NOMO-1 (cell line): ENCODE measurements around the gene KCNE4.

Source experiments
- DNase-seq, 2 experiments: peaks; one replicate each; lab custom pipeline; 2025; ENCODE audit not compliant: unreplicated experiment in 2 of 2; lab: John Stamatoyannopoulos, UW

The KCNE4 gene

DNA sequence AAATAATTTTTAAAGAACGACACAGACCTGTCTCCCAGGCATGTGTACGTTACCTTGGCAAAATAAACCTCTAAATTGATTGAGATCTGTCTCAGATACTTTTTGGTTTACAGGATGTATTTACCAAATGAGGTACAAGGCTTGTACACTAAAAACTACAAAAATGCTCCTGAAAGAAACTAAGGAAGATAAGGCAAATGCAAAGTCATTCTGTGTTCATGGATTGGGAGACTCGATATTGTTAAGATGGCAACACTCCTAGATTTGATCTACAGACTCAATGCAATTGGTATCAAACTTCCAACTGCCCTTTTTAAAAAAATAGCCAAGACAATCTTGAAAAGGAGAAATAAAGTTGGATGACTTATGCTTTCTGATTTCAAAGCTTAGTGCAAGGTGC lies 11.5 kb upstream of the KCNE4 start:
- no peak for DNase-seq

- DNase-seq = peak in 1 of 2 experiments; percentile 11
Measured at GRCh38 chr2:223041527-223042109, 10.4 kb upstream of the KCNE4 start.

DNA sequence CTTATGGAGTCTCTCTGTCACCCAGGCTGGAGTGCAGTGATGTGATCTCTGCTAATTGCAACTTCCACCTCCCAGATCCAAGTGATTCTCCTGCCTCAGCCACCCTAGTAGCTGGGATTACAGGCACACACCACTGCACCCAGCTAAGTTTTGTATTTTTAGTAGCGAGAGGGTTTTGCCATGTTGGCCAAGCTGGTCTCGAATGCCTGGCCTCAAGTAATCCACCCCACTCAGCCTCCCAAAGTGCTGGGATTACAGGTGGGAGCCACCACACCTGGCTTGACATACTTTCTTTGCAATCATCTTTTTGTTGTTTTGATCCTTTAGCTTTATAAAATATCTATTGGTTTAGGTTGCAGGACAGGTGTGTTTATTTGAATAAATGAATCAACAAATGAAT lies 9.7 kb upstream of the KCNE4 start:
- DNase-seq = no peak

DNA sequence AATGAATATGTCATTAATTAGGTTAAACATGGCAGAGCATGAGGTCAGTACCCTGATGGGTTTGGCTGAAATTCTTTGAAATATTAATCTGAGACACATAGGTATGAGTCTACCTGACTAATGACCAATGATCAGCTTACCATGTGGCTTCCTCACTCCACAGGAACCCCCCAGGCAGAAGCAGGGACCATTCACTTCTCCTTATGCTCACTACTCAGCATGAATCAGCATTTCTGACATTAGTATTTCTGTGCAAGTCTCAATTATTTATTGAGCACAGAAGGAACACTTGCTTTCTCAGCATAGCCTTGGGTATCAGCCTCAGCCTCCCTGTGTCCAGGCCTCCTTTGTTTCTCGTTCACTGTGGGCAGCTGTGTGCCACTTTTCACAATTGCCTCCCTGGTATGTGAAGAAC lies 9.3 kb upstream of the KCNE4 start:
- peak in 1 of 2 experiments; percentile 24 for DNase-seq

- peak; percentile 75 for DNase-seq
Measured at GRCh38 chr2:223043164-223043941, 8.6 kb upstream of the KCNE4 start.

DNA sequence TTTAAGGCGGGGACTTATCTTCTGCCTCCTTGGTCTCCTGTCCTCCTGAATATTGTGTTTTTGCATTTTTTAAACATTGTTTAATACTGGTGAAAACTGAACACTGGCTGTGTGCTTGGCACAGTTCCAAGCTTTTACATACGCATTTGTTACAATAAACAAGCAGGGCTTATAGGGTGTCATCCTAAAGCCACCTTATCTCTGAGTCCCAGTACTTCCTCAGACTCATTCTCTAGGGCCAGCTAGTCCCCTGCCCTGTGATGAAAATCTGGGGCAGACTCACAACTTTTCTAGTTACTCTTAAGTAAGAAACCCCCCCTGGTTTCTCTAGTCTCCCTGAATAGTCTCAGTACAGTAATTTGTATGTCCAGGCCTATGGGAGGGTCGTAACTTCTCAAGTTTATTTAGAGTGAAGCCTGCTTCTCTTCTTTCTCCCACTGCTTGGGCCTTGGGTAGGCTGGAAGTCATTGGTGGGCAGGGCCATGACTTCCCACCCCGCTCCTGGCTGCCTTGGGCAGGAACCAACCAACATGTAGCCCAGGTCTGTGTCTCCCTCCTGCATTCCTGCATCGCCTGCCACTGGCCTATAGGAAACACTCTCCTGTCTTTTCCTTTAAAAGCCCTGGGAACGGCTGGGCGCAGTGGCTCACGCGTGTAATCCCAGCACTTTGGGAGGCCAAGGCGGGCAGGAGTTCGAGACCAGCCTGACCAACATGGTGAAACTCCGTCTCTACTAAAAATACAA lies 7.7 kb upstream of the KCNE4 start:
- DNase-seq = no peak

- DNase-seq = no peak
Measured at GRCh38 chr2:223044916-223045700, 6.9 kb upstream of the KCNE4 start.

DNA sequence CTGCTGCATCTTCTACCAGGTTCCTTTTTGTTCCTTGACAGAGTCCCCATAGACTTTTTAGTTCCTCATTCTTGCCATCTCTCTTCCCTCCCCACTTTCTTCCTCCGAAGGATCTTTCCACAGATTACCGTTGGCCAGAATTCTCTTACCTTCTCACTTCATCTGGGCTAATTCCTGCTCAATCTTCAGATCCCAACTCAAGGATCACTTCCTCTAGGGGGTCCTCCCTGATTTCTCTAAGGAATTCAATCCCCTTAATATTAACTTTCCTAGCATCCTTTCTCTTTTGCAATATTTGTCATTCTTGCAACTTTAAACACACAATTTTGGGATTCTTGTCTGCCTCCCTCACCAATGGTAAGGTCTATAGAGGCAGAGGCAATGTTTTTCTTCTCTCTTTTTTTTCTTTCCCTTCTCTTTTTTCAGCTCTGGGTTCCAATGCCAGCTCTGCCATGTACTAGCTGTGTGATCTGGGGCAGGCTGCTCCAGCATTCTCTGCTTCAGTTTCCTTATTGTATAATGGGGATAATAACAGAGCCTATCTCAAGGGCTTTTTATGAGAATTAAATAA lies 5.4 kb upstream of the KCNE4 start:
- peak; percentile 21 to 51 for DNase-seq

DNA sequence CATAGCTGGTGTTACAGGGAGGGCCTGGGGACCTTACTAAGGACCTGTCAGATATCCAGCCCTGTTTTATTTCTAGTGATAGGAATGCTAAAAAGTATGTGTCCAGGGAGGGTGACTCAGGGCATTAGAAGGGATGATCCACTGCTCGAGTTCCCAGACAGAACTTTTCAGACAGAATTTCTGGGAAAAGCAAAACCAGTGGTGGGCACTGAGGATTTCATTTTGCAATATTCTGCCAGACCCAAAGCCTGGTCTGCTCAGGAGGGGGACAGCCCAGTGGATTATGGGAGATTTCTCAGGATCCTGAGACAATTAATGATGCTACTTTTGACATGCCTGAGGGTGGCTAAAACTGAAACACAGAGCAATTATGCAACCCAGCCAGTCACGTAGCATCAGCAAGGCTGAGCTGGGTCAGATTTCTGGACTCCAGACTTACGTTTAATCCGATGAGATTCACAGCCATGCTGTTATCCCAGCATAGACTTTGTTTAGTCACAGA lies 4.7 kb upstream of the KCNE4 start:
- no peak for DNase-seq

DNA sequence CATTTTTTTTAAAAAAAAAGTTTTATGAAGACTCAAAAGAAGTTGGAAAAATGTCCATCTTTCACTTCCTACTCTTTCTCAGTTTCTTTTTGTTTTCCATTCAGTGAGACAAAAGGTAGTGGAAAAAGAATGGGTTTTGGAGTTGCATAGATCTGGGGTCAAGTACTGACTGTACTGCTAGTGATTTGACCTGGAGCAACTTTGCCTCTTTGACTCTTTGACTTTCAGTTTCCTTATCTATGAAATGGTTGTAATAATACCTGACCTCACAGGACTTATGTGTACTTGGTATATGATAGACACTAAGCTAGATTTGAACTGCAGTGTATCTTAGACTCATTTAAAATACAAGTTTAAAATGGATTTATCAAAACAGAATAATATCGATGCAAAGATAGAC lies 3.5 kb upstream of the KCNE4 start:
- no peak for DNase-seq

- DNase-seq = no peak
Measured at GRCh38 chr2:223049356-223049755, 2.6 kb upstream of the KCNE4 start.

DNA sequence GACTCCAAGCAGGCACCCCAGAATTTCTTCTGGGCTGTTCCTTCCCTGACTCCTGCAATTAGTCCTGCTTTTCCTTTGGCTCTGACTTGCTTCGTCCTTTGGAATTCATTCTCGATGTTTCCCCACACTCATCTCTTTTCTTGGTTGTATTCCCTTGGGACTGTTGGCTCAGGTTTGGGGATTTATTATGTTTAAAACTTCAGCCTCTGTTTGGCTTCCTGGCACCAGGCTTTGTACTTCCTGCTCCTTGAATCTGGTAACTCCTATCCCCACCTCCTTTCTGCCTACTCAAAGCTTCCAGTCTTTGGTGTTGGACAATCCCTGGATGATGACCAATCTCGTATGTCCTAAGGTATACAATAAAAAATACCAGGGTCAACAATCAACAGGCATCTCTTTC lies 1.8 kb upstream of the KCNE4 start:
- DNase-seq = no peak

- no peak for DNase-seq
Measured at GRCh38 chr2:223050900-223051504, 988 bp upstream of the KCNE4 start.

DNA sequence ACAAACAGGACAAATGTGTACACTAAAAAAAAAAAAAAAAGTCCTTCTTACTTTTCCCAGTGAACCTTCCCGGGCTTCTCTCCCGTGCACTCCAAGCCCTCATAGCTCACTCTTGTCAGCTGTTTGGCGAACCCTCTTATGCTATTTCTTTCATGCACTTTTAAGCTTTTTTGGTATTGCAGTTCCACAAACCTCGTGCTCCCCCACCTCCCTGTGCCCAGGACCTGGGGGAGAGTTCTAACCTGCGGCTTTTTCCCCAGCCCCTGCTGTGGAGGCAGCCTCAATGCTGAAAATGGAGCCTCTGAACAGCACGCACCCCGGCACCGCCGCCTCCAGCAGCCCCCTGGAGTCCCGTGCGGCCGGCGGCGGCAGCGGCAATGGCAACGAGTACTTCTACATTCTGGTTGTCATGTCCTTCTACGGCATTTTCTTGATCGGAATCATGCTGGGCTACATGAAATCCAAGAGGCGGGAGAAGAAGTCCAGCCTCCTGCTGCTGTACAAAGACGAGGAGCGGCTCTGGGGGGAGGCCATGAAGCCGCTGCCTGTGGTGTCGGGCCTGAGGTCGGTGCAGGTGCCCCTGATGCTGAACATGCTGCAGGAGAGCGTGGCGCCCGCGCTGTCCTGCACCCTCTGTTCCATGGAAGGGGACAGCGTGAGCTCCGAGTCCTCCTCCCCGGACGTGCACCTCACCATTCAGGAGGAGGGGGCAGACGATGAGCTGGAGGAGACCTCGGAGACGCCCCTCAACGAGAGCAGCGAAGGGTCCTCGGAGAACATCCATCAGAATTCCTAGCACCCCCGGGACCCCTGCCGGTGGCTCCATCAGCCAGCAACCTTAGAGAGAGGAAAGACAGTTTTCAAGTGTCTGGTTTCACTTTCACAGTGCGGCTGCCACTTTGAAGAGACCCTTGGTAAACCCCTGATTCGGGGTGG lies 826 bp downstream of the KCNE4 start:
- DNase-seq = no peak

DNA sequence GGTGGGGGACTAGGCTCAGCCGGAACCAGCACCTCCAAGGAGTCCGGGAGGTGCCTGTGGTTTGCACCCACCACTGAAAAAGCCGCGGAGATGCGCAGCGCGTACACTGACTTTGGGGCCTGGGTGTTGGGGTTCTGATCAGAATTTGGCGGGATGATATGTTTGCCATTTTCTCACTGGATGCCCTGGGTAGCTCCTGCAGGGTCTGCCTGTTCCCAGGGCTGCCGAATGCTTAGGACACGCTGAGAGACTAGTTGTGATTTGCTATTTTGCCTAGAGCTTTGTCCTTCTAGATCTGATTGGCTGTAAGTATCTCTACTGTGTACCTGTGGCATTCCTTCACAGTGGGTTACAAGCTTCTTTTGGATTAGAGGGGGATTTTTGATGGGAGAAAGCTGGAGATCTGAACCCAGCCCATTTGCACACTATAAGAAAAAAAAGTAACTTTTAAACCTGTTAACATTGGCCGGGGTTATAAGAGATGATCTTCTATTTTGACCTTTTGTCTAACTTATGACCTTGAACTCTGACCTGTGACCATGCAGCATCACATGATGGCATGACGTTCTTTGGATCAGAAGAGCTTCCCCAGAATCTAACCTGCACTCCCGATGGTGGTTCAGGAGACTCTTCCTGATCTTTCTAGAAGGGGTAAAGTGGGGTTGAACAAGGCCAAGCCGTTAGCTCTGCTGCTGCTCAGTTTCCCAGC lies 1.6 kb downstream of the KCNE4 start:
- DNase-seq = no peak

GRCh38 chr2:223054193-223054781 lies 2.3 kb downstream of the KCNE4 start:
- no peak for DNase-seq

DNA sequence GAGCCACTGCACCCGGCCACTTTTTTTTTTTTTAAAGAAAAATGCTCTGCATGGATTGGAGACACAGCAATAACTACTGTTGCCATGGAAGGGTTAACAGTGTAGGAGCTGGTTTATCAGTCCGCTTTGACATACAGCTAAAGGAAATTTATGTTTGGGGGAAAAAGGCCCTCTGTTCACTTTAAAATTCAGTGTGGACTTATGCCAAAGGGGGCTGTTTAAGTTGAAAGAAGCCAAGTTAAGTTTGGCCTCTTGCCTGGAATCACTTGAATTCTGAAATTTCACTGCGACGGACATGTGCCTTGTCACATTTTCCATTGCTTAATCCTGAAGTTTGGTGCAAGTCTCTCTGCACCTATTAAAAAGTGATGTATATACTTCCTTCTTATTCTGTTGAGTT lies 3.1 kb downstream of the KCNE4 start:
- no peak for DNase-seq

DNA sequence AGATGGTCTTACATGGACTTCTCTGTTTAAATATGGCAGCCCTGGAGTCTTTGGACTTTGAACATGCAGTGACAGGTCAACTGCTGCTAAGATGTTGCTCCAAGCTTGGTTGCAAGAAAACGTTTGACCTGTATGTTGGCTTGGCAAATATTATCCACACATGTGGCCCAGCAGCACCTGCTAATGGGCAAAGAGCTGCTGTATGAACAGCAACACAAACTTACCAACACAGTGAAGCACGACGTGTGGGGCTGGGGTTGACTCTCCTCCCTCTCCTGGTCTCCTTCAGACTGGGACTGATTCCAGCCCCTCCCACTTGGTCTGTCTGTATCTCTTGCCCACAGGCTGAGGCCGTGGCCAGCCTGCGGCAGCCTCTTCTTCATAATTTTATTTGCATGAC lies 3.8 kb downstream of the KCNE4 start:
- no peak for DNase-seq
